ENCODE data around the gene ZNF692.
A peak's percentile ranks its signal among the peaks of the same experiment; 100 is the strongest.

The ZNF692 gene

DNA sequence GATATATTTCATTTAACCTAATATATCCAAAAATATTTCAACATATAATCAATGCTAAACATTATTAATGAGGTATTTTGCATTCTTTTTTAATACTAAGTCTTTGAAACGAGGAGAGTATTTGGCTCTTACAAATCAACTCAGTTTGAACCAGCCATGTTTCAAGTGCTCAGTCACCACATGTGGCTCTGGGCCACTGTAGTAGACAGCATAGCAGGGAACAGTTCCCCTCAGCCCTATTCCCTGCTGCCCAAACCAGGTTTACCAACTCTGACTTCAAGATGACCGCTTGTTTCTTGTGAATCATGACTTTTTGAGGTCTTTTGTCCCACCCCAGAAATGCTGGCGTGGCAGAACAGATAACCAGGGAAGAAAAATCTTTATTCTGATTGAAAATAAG is 15.2 kb downstream of the ZNF692 start:
- Histone ChIP-seq H4K20me1 (ENCODE audit: insufficient read depth, low read length) (peaks cover 34% of the 10 kb centered on the region), H3K4me1 (ENCODE audit: insufficient read depth, low read length) (peaks cover 23% of the 10 kb centered on the region), H3K4me3 (ENCODE audit: low read depth in 1 of 2, low read length in 2 of 2) (no peak overlapping the region), H2AFZ (ENCODE audit: low read depth, low read length) (no peak overlapping the region), H3K36me3 (ENCODE audit: insufficient read depth, low read length) (peaks cover 61% of the 10 kb centered on the region), H3K9ac (ENCODE audit: low read depth, low read length) (no peak overlapping the region), H3K27me3 (ENCODE audit: insufficient read depth, low read length, poor library complexity) (no peaks in the 10 kb centered on the region), H3K4me2 (ENCODE audit: insufficient read depth, low read length) (no peak overlapping the region), H3K27ac (ENCODE audit: low read length) (no peak overlapping the region), H3K79me2 (ENCODE audit: insufficient read depth, low read length) (peaks cover 50% of the 10 kb centered on the region), H3K9me3 (ENCODE audit: insufficient read depth, low read length, severe bottlenecking) (no peaks in the 10 kb centered on the region)
- TF ChIP-seq, protein P1, sequence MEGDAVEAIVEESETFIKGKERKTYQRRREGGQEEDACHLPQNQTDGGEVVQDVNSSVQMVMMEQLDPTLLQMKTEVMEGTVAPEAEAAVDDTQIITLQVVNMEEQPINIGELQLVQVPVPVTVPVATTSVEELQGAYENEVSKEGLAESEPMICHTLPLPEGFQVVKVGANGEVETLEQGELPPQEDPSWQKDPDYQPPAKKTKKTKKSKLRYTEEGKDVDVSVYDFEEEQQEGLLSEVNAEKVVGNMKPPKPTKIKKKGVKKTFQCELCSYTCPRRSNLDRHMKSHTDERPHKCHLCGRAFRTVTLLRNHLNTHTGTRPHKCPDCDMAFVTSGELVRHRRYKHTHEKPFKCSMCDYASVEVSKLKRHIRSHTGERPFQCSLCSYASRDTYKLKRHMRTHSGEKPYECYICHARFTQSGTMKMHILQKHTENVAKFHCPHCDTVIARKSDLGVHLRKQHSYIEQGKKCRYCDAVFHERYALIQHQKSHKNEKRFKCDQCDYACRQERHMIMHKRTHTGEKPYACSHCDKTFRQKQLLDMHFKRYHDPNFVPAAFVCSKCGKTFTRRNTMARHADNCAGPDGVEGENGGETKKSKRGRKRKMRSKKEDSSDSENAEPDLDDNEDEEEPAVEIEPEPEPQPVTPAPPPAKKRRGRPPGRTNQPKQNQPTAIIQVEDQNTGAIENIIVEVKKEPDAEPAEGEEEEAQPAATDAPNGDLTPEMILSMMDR (IDR thresholded peaks at IDR 0.05; ENCODE audit: borderline replicate concordance, extremely low read depth, low read length, poor library complexity, severe bottlenecking), result no peak
- TF ChIP-seq EZH2 (IDR thresholded peaks at IDR 0.05; ENCODE audit: borderline replicate concordance, low read depth, low read length, severe bottlenecking), result no peak
- DNase-seq (no peak), ATAC-seq (ENCODE audit: insufficient read depth, low read depth) (no peak)

DNA sequence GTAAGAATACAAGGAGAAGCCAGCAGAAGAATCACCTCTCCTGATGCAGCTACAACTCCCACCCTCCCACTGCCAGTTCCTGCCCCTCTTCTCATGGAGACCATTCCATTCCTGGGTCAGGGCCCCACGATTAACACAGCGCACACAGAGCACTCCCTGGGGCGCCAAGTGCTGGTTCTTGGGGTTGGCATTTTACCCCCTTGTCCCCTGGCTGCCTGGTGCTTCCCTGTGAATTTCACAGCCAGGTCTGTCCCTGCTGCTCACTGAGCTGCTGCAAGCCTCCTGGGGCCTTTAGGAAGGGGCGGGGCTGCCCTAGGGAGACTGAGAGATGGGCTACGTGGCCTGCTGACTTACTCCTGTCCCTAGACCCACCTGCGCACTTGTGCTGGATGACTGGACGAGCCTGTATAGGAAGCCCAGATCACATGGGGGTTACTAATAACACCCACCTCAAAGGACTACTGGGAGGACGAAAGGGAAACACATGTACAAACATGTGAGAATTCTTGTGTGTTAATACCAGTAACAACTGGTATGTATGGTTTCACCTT is 16.0 kb downstream of the ZNF692 start:
- H3K79me2 ChIP-seq (ENCODE audit: insufficient read depth, low read length), result peaks cover 54% of the 10 kb centered on the region
- no peak overlapping the region for H2AFZ ChIP-seq (ENCODE audit: low read depth, low read length)
- H3K4me3 ChIP-seq (ENCODE audit: low read depth in 1 of 2, low read length in 2 of 2), result no peak overlapping the region
- peaks cover 54% of the 10 kb centered on the region for H3K36me3 ChIP-seq (ENCODE audit: insufficient read depth, low read length)
- H3K4me2 ChIP-seq (ENCODE audit: insufficient read depth, low read length), result no peak overlapping the region
- H3K27me3 ChIP-seq (ENCODE audit: insufficient read depth, low read length, poor library complexity), result no peaks in the 10 kb centered on the region
- no peak for ATAC-seq (ENCODE audit: insufficient read depth, low read depth)
- TF ChIP-seq, protein P1 (IDR thresholded peaks at IDR 0.05; ENCODE audit: borderline replicate concordance, extremely low read depth, low read length, poor library complexity, severe bottlenecking), result no peak
- TF ChIP-seq EZH2 (IDR thresholded peaks at IDR 0.05; ENCODE audit: borderline replicate concordance, low read depth, low read length, severe bottlenecking), result no peak
- DNase-seq, result no peak
- H3K27ac ChIP-seq (ENCODE audit: low read length), result no peak overlapping the region
- no peak overlapping the region for H3K9ac ChIP-seq (ENCODE audit: low read depth, low read length)
- no peaks in the 10 kb centered on the region for H3K9me3 ChIP-seq (ENCODE audit: insufficient read depth, low read length, severe bottlenecking)
- H4K20me1 ChIP-seq (ENCODE audit: insufficient read depth, low read length), result peaks cover 29% of the 10 kb centered on the region
- H3K4me1 ChIP-seq (ENCODE audit: insufficient read depth, low read length), result peaks cover 23% of the 10 kb centered on the region

DNA sequence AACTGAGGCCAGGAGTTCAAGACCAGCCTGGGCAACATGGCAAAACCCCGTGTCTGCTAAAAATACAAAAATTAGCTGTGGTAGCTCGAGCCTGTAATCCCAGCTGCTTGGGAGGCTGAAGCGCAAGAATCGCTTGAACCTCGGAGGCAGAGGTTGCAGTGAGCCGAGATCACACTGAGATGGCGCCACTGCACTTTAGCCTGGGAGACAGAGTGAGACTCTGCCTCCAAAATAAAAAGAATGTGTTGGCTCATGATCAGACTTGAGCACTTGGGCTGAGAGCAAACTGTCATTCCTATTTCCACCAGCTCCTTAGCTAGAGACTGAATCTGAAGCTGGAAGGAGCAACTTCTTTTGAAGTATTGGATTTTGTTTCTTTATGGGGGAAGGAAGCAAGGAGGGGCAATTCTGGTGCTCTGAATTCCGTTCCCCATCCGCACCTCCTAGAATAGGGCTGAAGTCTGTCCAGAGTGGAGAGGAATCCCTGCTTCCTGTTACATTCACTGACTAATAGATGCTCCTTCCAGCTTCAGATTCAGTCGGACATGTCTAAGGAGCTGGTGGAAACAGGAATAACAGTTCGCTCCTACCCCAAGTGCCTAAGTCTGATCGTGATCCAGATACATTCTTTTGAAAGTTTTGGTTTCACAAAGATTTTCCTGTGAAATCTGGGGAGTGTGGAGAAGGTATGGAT is 17.0 kb downstream of the ZNF692 start:
- Histone ChIP-seq H4K20me1 (ENCODE audit: insufficient read depth, low read length) (peaks cover 29% of the 10 kb centered on the region), H3K4me2 (ENCODE audit: insufficient read depth, low read length) (no peak overlapping the region), H3K27me3 (ENCODE audit: insufficient read depth, low read length, poor library complexity) (no peaks in the 10 kb centered on the region), H3K4me3 (ENCODE audit: low read depth in 1 of 2, low read length in 2 of 2) (no peak overlapping the region), H3K4me1 (ENCODE audit: insufficient read depth, low read length) (peaks cover 31% of the 10 kb centered on the region), H3K9ac (ENCODE audit: low read depth, low read length) (no peak overlapping the region), H3K9me3 (ENCODE audit: insufficient read depth, low read length, severe bottlenecking) (no peaks in the 10 kb centered on the region), H3K36me3 (ENCODE audit: insufficient read depth, low read length) (peaks cover 44% of the 10 kb centered on the region), H3K27ac (ENCODE audit: low read length) (no peak overlapping the region), H3K79me2 (ENCODE audit: insufficient read depth, low read length) (peaks cover 54% of the 10 kb centered on the region), H2AFZ (ENCODE audit: low read depth, low read length) (no peak overlapping the region)
- no peak for TF ChIP-seq EZH2 (IDR thresholded peaks at IDR 0.05; ENCODE audit: borderline replicate concordance, low read depth, low read length, severe bottlenecking)
- TF ChIP-seq, protein P1 (IDR thresholded peaks at IDR 0.05; ENCODE audit: borderline replicate concordance, extremely low read depth, low read length, poor library complexity, severe bottlenecking), result peak; percentile 70
- DNase-seq, result peak; percentile 51
- no peak for ATAC-seq (ENCODE audit: insufficient read depth, low read depth)
